ENCODE results near the gene SUPT4H1. TPM values are rescaled to one million over a fixed set of nuclear protein-coding genes. Genes with fewer than 3 reads are reported as not detected.
A peak's percentile ranks its signal among the peaks of the same experiment; 100 is the strongest.

The SUPT4H1 gene
- total RNA-seq (10 to 100 TPM; 59.3 to 64.4 TPM), polyA plus RNA-seq (ENCODE audit: insufficient read depth, low read depth, low replicate concordance) (98.5 TPM)
- long read RNA-seq, donor 1, transcript SUPT4H1-201 (5 exons, 1,489 nt): major isoform, 74 of 89 reads
- long read RNA-seq, donor 1, transcript SUPT4H1-202 (5 exons, 1,643 nt): minor isoform, 12 of 89 reads
- long read RNA-seq, donor 1, partial matches to known transcripts: 0 of 89 reads
- long read RNA-seq, donor 1, other reads (novel, unspliced or antisense): 0 of 89 reads
- long read RNA-seq, donor 2, transcript SUPT4H1-201 (5 exons, 1,489 nt): major isoform, 35 of 45 reads
- long read RNA-seq, donor 2, transcript SUPT4H1-202 (5 exons, 1,643 nt): minor isoform, 7 of 45 reads
- long read RNA-seq, donor 2, partial matches to known transcripts: 0 of 45 reads
- long read RNA-seq, donor 2, other reads (novel, unspliced or antisense): 0 of 45 reads

- peak within 1 kb of the TSS; percentile 92 to 95 for H3K27ac ChIP-seq
- H3K4me3 ChIP-seq: peak within 1 kb of the TSS; percentile 75 to 98
- peak; percentile 91 for DNase-seq
- WGBS, 2 donors: 0% methylated on average over 41 to 60 of the region's 60 CpGs
- H3K36me3 ChIP-seq (ENCODE audit: low read depth, missing control alignments): no peaks in the 10 kb centered on the region
- intact Hi-C loops (cut with DNase I; ENCODE audit: low total_unique reads): no loop called here
- no peaks in the 10 kb centered on the region for H3K27me3 ChIP-seq
- peak; percentile 73 for TF ChIP-seq POLR2A (IDR thresholded peaks at IDR 0.05)
- TF ChIP-seq, protein P1, sequence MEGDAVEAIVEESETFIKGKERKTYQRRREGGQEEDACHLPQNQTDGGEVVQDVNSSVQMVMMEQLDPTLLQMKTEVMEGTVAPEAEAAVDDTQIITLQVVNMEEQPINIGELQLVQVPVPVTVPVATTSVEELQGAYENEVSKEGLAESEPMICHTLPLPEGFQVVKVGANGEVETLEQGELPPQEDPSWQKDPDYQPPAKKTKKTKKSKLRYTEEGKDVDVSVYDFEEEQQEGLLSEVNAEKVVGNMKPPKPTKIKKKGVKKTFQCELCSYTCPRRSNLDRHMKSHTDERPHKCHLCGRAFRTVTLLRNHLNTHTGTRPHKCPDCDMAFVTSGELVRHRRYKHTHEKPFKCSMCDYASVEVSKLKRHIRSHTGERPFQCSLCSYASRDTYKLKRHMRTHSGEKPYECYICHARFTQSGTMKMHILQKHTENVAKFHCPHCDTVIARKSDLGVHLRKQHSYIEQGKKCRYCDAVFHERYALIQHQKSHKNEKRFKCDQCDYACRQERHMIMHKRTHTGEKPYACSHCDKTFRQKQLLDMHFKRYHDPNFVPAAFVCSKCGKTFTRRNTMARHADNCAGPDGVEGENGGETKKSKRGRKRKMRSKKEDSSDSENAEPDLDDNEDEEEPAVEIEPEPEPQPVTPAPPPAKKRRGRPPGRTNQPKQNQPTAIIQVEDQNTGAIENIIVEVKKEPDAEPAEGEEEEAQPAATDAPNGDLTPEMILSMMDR (IDR thresholded peaks at IDR 0.05): no peak
- H3K4me1 ChIP-seq: peaks cover 7% of the 10 kb centered on the region
- H3K9me3 ChIP-seq: no peaks in the 10 kb centered on the region
Measured at GRCh38 chr17:58351831-58352595, at the start of gene SUPT4H1. Gene SUPT4H1, minus strand, starts transcription at chr17:58352201. Its CDS starts 66 bp downstream, at chr17:58352135.

- no peak overlapping the region for H3K27ac ChIP-seq
- DNase-seq: no peak
- WGBS, 2 donors: 65 to 80% methylated on average over 2 of the region's 2 CpGs
- H3K4me3 ChIP-seq: no peak overlapping the region
- intact Hi-C loops (cut with DNase I; ENCODE audit: low total_unique reads): no loop called here
- no peaks in the 10 kb centered on the region for H3K4me1 ChIP-seq
- no peak for TF ChIP-seq POLR2A (IDR thresholded peaks at IDR 0.05)
- TF ChIP-seq, protein P1 (IDR thresholded peaks at IDR 0.05): no peak
- H3K36me3 ChIP-seq (ENCODE audit: low read depth, missing control alignments): no peaks in the 10 kb centered on the region
- H3K9me3 ChIP-seq: no peaks in the 10 kb centered on the region
- no peaks in the 10 kb centered on the region for H3K27me3 ChIP-seq
Measured at GRCh38 chr17:58401287-58401686, 49.3 kb upstream of the SUPT4H1 start.

DNA sequence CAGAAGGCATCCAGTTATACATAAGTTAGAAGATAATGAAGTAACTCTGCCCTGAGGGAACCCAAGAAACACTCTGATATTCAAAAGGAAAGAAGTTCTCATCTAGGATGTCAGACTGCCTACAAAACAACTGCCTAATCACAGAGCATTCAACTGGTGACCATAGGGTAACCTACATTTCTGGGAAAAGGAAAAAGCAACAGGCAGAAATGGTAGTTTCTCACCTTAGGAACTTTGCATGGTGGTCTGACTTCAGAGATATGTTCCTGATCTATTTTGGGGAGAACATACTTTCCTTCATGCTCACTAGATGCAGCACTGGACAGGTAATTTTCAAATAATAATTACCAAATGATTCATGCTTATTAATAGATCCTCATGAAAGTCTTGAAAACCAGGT is 48.8 kb upstream of the SUPT4H1 start:
- H3K36me3 ChIP-seq (ENCODE audit: low read depth, missing control alignments): no peaks in the 10 kb centered on the region
- no peaks in the 10 kb centered on the region for H3K4me1 ChIP-seq
- H3K4me3 ChIP-seq: no peak overlapping the region
- no peaks in the 10 kb centered on the region for H3K9me3 ChIP-seq
- TF ChIP-seq, protein P1 (IDR thresholded peaks at IDR 0.05): no peak
- no peak for TF ChIP-seq POLR2A (IDR thresholded peaks at IDR 0.05)
- no peaks in the 10 kb centered on the region for H3K27me3 ChIP-seq
- DNase-seq: no peak
- H3K27ac ChIP-seq: no peak overlapping the region
- intact Hi-C loops (cut with DNase I; ENCODE audit: low total_unique reads): no loop called here

GRCh38 chr17:58399974-58400373 is 48.0 kb upstream of the SUPT4H1 start:
- Histone ChIP-seq H3K4me3 (no peak overlapping the region), H3K9me3 (no peaks in the 10 kb centered on the region), H3K27ac (no peak overlapping the region), H3K36me3 (ENCODE audit: low read depth, missing control alignments) (no peaks in the 10 kb centered on the region), H3K4me1 (no peaks in the 10 kb centered on the region), H3K27me3 (no peaks in the 10 kb centered on the region)
- TF ChIP-seq, protein P1 (IDR thresholded peaks at IDR 0.05): no peak
- no peak for TF ChIP-seq POLR2A (IDR thresholded peaks at IDR 0.05)
- intact Hi-C loops (cut with DNase I; ENCODE audit: low total_unique reads): no loop called here
- no peak for DNase-seq
- 89 to 93% methylated on average over 3 of the region's 3 CpGs for WGBS, 2 donors

All from testis (tissue), 5 donors.